Measurements from ENCODE around the gene CHST5. TPM values are rescaled to one million over a fixed set of nuclear protein-coding genes. Genes with fewer than 3 reads are reported as not detected.

The CHST5 gene
- polyA plus RNA-seq, 1 donor from 2014 or later = 2.7 TPM

DNA sequence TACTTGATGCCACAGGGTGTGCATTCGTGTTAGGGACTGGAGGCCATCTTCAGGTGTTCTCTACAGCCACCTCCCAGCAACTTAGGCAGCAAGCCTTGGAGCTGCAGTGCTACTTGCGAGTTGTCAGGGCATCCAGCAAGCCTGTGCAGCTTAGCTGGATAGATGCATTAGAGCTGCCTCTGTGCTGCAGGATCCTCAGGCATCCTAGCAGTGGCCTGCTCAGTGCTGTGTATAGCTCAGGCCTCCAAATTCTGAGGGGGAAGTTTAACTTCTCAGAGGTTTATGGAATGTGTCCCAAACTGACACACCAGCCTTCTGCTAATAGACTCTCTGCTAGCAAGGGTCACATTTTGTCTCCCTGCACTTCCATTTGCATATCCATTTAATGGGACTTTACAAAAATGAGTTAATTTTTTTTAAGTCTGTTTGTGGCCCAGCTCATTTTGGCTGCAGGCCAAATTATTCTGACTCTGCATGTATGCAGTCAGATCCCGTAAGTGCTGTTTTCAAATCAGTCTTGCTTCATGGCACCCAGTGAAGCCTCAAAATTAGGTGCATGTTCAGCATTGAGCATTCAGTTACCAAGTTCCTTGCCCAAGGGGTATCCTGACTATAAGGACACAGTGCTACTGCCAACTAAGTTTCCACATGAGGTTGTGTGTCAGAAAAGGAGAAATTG, 37.1 kb upstream of the CHST5 start:
- H3K4me2 ChIP-seq (ENCODE audit: low read length) = no peak overlapping the region
- H4K20me1 ChIP-seq (ENCODE audit: insufficient read depth) = peaks cover 6% of the 10 kb centered on the region
- peaks cover 10% of the 10 kb centered on the region for H3K36me3 ChIP-seq (ENCODE audit: insufficient read depth, low read length)
- H3K9me3 ChIP-seq (ENCODE audit: low read length) = no peaks in the 10 kb centered on the region
- no peaks in the 10 kb centered on the region for H3K27me3 ChIP-seq (ENCODE audit: insufficient read depth, low read depth, low read length)
- no peak overlapping the region for H3K4me3 ChIP-seq (ENCODE audit: low read length)
- H3K79me2 ChIP-seq (replicated peaks; ENCODE audit: insufficient read depth, low read length) = no peaks in the 10 kb centered on the region
- H2AFZ ChIP-seq (ENCODE audit: low read depth, low read length) = no peak overlapping the region
- no peaks in the 10 kb centered on the region for H3F3A ChIP-seq (ENCODE audit: insufficient read depth, low read length, poor library complexity, severe bottlenecking)
- H3K27ac ChIP-seq (ENCODE audit: low read length) = no peak overlapping the region
- H3K9me2 ChIP-seq (ENCODE audit: insufficient read depth, low read length) = no peaks in the 10 kb centered on the region
- no peak overlapping the region for H3K9ac ChIP-seq (ENCODE audit: low read length)
- TF ChIP-seq, protein P1, sequence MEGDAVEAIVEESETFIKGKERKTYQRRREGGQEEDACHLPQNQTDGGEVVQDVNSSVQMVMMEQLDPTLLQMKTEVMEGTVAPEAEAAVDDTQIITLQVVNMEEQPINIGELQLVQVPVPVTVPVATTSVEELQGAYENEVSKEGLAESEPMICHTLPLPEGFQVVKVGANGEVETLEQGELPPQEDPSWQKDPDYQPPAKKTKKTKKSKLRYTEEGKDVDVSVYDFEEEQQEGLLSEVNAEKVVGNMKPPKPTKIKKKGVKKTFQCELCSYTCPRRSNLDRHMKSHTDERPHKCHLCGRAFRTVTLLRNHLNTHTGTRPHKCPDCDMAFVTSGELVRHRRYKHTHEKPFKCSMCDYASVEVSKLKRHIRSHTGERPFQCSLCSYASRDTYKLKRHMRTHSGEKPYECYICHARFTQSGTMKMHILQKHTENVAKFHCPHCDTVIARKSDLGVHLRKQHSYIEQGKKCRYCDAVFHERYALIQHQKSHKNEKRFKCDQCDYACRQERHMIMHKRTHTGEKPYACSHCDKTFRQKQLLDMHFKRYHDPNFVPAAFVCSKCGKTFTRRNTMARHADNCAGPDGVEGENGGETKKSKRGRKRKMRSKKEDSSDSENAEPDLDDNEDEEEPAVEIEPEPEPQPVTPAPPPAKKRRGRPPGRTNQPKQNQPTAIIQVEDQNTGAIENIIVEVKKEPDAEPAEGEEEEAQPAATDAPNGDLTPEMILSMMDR (IDR thresholded peaks at IDR 0.05; ENCODE audit: poor library complexity, severe bottlenecking) = no peak
- TF ChIP-seq POLR2AphosphoS5 (IDR thresholded peaks at IDR 0.05) (no peak), MXI1 (conservative IDR thresholded peaks at IDR 0.05; ENCODE audit: poor library complexity, severe bottlenecking) (no peak), RAD21 (conservative IDR thresholded peaks at IDR 0.05) (no peak), SMC3 (conservative IDR thresholded peaks at IDR 0.05; ENCODE audit: poor library complexity) (no peak), EZH2 (IDR thresholded peaks at IDR 0.05; ENCODE audit: borderline replicate concordance, insufficient read depth, low read length, poor library complexity, severe bottlenecking) (no peak), TAF1 (IDR thresholded peaks at IDR 0.05; ENCODE audit: low read depth) (no peak), EP300 (conservative IDR thresholded peaks at IDR 0.05; ENCODE audit: poor library complexity, severe bottlenecking) (no peak)
- TF ChIP-seq, protein P2, sequence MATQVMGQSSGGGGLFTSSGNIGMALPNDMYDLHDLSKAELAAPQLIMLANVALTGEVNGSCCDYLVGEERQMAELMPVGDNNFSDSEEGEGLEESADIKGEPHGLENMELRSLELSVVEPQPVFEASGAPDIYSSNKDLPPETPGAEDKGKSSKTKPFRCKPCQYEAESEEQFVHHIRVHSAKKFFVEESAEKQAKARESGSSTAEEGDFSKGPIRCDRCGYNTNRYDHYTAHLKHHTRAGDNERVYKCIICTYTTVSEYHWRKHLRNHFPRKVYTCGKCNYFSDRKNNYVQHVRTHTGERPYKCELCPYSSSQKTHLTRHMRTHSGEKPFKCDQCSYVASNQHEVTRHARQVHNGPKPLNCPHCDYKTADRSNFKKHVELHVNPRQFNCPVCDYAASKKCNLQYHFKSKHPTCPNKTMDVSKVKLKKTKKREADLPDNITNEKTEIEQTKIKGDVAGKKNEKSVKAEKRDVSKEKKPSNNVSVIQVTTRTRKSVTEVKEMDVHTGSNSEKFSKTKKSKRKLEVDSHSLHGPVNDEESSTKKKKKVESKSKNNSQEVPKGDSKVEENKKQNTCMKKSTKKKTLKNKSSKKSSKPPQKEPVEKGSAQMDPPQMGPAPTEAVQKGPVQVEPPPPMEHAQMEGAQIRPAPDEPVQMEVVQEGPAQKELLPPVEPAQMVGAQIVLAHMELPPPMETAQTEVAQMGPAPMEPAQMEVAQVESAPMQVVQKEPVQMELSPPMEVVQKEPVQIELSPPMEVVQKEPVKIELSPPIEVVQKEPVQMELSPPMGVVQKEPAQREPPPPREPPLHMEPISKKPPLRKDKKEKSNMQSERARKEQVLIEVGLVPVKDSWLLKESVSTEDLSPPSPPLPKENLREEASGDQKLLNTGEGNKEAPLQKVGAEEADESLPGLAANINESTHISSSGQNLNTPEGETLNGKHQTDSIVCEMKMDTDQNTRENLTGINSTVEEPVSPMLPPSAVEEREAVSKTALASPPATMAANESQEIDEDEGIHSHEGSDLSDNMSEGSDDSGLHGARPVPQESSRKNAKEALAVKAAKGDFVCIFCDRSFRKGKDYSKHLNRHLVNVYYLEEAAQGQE (IDR thresholded peaks at IDR 0.05; ENCODE audit: borderline replicate concordance) = no peak

DNA sequence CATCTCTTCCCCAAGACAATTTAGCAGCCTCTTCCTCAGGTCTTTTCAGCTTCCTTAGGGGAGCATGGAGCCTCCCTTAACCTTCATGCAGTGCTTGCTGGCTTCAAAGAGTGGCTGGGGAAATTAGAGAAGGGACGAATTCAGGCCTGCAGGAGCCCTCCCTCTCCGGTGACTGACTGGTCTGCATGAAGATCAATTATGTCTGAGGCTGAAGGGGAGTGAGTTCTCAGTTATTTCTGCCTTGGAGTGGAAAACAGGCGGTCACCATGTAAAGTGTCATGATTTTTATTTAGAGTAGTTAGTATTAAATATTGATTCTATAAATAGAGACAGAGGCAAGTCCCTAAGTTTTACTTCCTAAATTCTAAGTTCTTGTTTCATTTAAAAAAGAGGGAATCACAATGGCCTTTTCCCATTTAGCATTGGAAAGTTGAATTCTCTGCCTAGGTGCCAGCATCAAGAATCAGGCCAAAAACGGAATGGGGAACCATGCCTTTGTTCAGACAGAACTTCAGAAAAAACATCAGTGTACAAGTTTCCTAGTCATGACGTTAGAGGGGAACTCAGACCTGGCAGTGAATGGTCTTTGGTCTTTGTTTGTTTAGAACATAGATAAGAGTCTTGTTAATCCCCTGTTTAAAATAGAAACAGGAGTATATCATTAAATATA, 34.6 kb upstream of the CHST5 start:
- H3K36me3 ChIP-seq (ENCODE audit: insufficient read depth, low read length) = peaks cover 15% of the 10 kb centered on the region
- no peak overlapping the region for H3K4me2 ChIP-seq (ENCODE audit: low read length)

More for the DNA sequence above, 34.6 kb upstream of the CHST5 start:
- Histone ChIP-seq H3K9ac (ENCODE audit: low read length) (no peak overlapping the region), H3K27me3 (ENCODE audit: insufficient read depth, low read depth, low read length) (no peaks in the 10 kb centered on the region), H4K20me1 (ENCODE audit: insufficient read depth) (peaks cover 12% of the 10 kb centered on the region), H3K9me3 (ENCODE audit: low read length) (no peaks in the 10 kb centered on the region), H3K27ac (ENCODE audit: low read length) (no peak overlapping the region), H3F3A (ENCODE audit: insufficient read depth, low read length, poor library complexity, severe bottlenecking) (no peaks in the 10 kb centered on the region), H3K4me3 (ENCODE audit: low read length) (no peak overlapping the region), H3K9me2 (ENCODE audit: insufficient read depth, low read length) (no peaks in the 10 kb centered on the region), H3K79me2 (replicated peaks; ENCODE audit: insufficient read depth, low read length) (peaks cover 18% of the 10 kb centered on the region), H2AFZ (ENCODE audit: low read depth, low read length) (no peak overlapping the region)
- TF ChIP-seq TAF1 (IDR thresholded peaks at IDR 0.05; ENCODE audit: low read depth) = no peak
- TF ChIP-seq SMC3 (conservative IDR thresholded peaks at IDR 0.05; ENCODE audit: poor library complexity) = no peak
- no peak for TF ChIP-seq MXI1 (conservative IDR thresholded peaks at IDR 0.05; ENCODE audit: poor library complexity, severe bottlenecking)
- no peak for TF ChIP-seq RAD21 (conservative IDR thresholded peaks at IDR 0.05)
- TF ChIP-seq, protein P1 (IDR thresholded peaks at IDR 0.05; ENCODE audit: poor library complexity, severe bottlenecking) = no peak
- TF ChIP-seq EZH2 (IDR thresholded peaks at IDR 0.05; ENCODE audit: borderline replicate concordance, insufficient read depth, low read length, poor library complexity, severe bottlenecking) = no peak
- TF ChIP-seq EP300 (conservative IDR thresholded peaks at IDR 0.05; ENCODE audit: poor library complexity, severe bottlenecking) = no peak
- TF ChIP-seq POLR2AphosphoS5 (IDR thresholded peaks at IDR 0.05) = no peak
- TF ChIP-seq, protein P2 (IDR thresholded peaks at IDR 0.05; ENCODE audit: borderline replicate concordance) = no peak

Data from neural cell (in vitro differentiated cells).